B cell (primary cell): ENCODE measurements around the gene CALCOCO2.

Source experiments
- CTCF ChIP-seq: fragments of 200-600 bp; IDR thresholded peaks from one replicate; pipeline ENCODE4 v1.8.0; 2022; ENCODE audit warnings: antibody characterized with exemption, mild to moderate bottlenecking
- EZH2 ChIP-seq: IDR thresholded peaks from 2 replicates; pipeline ENCODE4 v1.6.1; 2012; ENCODE audit warnings: borderline replicate concordance, low read depth, mild to moderate bottlenecking, moderate library complexity, low read length; ENCODE audit not compliant: insufficient read depth, poor library complexity, severe bottlenecking

- TF ChIP-seq CTCF (no peak), EZH2 (no peak)
Observed at GRCh38 chr17:48816774-48817590, 13.9 kb upstream of the CALCOCO2 start, which contains the start of gene TTLL6.
